Mononuclear cell (primary cell): ENCODE data around the gene KCNJ18. TPM values are rescaled to one million over a fixed set of nuclear protein-coding genes. Genes with fewer than 3 reads are reported as not detected.
"Not testable (repeated sequence)": the region's sequence is repeated elsewhere in the genome, so short reads cannot be mapped to it uniquely, and the experiment has no call there.

ENCODE experiments used
- H3K27me3 ChIP-seq: 2 replicates; pipeline ENCODE4 v1.6.0; 2011; ENCODE audit warnings: low read length, control low read depth; ENCODE audit not compliant: insufficient read depth
- H3K4me1 ChIP-seq: 2 replicates; pipeline ENCODE4 v1.5.1; 2011; ENCODE audit warnings: mild to moderate bottlenecking, low read length, control low read depth; ENCODE audit not compliant: insufficient read depth
- H3K4me3 ChIP-seq: 2 replicates; pipeline ENCODE4 v1.5.1; 2011; ENCODE audit warnings: mild to moderate bottlenecking, low read length, moderate library complexity
- H3K9me3 ChIP-seq: 2 replicates; pipeline ENCODE4 v1.5.1; 2011; ENCODE audit warnings: low read depth, mild to moderate bottlenecking, control low read depth, low read length
- total RNA-seq: library from RNA; depleted of rRNA; stranded (reverse); fragments of >200 nt; gene quantifications from one replicate; pipeline ENCODE4 v1.2.3, GENCODE V29; 2012

The KCNJ18 gene
- total RNA-seq, 1 donor = not detected

GRCh38 chr17:21678393-21679081 lies 13.8 kb upstream of the KCNJ18 start:
- no peak overlapping the region for H3K4me3 ChIP-seq
- H3K4me1 ChIP-seq = no peaks in the 10 kb centered on the region
- no peaks in the 10 kb centered on the region for H3K27me3 ChIP-seq
- no peaks in the 10 kb centered on the region for H3K9me3 ChIP-seq

- no peaks in the 10 kb centered on the region for H3K27me3 ChIP-seq
- no peak overlapping the region for H3K4me3 ChIP-seq
- H3K9me3 ChIP-seq = no peaks in the 10 kb centered on the region
- no peaks in the 10 kb centered on the region for H3K4me1 ChIP-seq
Observed at GRCh38 chr17:21679256-21680146, 12.8 kb upstream of the KCNJ18 start.

DNA sequence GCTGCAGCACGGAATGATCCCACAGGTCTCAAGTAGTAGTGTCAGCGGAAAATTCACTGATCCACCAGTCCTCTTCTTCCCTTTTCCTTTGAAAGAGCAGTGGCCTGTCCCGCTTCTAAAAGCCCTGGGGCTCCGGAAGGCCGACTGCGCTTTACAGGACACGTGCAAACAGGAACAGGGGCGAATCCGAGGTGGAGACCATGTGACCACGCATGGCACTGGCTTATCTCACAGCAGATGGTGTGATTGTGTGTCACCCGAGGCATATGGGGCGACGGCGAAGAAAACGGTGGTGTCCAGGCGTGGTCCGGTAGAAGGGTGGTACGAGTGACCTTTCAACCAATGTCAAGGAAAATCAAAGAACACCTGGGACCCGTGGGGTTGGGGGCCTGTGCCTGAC lies 12.0 kb upstream of the KCNJ18 start:
- H3K4me3 ChIP-seq = no peak overlapping the region
- no peaks in the 10 kb centered on the region for H3K27me3 ChIP-seq
- no peaks in the 10 kb centered on the region for H3K9me3 ChIP-seq

GRCh38 chr17:21680850-21681351 lies 11.4 kb upstream of the KCNJ18 start:
- not testable (repeated sequence) for H3K27me3 ChIP-seq, H3K4me3 ChIP-seq, H3K9me3 ChIP-seq, H3K4me1 ChIP-seq

More for the DNA sequence above, 12.0 kb upstream of the KCNJ18 start:
- H3K4me1 ChIP-seq = no peaks in the 10 kb centered on the region

DNA sequence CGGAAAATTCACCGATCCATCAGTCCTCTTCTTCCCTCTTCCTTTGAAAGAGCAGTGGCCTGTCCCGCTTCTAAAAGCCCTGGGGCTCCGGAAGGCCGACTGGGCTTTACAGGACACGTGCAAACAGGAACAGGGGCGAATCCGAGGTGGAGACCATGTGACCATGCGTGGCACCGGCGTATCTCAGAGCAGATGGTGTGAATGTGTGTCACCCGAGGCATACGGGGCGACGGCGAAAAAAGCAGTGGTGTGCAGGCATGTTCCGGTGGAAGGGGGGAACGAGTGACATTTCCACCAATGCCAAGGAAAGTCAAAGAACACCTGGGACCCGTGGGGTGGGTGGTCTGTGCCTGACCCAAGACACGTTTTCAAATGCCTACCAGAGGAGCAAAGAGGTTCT lies 10.7 kb upstream of the KCNJ18 start:
- not testable (repeated sequence) for H3K4me1 ChIP-seq, H3K27me3 ChIP-seq, H3K4me3 ChIP-seq, H3K9me3 ChIP-seq

DNA sequence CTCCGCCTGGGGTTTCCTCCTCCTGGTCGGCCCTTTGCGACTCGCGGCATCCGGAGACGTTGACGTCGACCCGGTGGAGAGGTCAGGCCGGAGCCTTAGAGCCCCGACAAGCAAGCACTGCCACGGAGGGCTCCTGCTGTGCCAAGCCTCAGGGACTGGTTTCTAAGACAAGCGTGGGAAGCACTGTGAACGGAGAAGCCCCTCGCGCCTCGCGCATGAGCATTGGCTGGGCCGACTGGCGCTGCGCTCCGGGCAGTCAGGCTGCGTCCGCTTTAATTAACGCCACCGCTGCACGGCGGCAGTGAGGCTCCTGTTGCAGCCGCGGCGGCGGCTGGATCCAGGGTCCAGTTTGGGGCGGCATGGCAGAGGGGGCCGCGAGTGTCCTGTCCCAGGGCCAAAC lies 10.2 kb upstream of the KCNJ18 start:
- not testable (repeated sequence) for H3K9me3 ChIP-seq, H3K27me3 ChIP-seq, H3K4me3 ChIP-seq, H3K4me1 ChIP-seq

GRCh38 chr17:21683142-21683712 lies 9.1 kb upstream of the KCNJ18 start:
- not testable (repeated sequence) for H3K4me1 ChIP-seq, H3K27me3 ChIP-seq, H3K4me3 ChIP-seq, H3K9me3 ChIP-seq

DNA sequence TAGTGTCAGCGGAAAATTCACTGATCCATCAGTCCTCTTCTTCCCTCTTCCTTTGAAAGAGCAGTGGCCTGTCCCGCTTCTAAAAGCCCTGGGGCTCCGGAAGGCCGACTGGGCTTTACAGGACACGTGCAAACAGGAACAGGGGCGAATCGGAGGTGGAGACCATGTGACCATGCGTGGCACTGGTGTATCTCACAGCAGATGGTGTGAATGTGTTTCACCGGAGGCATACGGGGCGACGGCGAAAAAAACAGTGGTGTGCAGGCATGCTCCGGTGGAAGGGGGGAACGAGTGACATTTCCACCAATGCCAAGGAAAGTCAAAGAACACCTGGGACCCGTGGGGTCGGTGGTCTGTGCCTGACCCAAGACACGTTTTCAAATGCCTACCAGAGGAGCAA lies 8.4 kb upstream of the KCNJ18 start:
- H3K4me3 ChIP-seq, H3K27me3 ChIP-seq, H3K4me1 ChIP-seq, H3K9me3 ChIP-seq: not testable (repeated sequence)

- not testable (repeated sequence) for H3K4me3 ChIP-seq, H3K27me3 ChIP-seq, H3K4me1 ChIP-seq, H3K9me3 ChIP-seq
Observed at GRCh38 chr17:21684384-21684783, 7.9 kb upstream of the KCNJ18 start.

DNA sequence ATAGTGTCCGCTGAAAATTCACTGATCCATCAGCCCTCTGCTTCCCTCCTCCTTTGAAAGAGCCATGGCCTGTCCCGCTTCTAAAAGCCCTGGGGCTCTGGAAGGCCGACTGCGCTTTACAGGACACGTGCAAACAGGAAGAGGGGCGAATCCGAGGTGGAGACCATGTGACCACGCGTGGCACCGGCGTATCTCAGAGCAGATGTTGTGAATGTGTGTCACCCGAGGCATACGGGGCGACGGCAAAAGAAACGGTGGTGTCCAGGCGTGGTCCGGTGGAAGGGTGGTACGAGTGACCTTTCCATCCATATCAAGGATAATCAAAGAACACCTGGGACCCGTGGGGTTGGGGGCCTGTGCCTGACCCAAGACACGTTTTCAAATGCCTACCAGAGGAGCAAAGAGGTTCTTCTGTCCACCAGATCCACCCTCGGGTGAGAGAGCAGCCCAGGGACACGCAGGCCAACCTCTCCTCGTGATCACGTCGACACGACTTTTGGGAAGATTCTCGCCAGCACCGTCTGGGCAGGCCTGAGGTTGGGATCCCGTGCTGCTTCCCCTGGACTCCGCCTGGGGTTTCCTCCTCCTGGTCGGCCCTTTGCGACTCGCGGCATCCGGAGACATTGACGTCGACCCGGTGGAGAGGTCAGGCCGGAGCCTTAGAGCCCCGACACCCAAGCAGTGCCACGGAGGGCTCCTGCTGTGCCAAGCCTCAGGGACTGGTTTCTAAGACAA lies 7.1 kb upstream of the KCNJ18 start:
- not testable (repeated sequence) for H3K27me3 ChIP-seq, H3K4me1 ChIP-seq, H3K4me3 ChIP-seq, H3K9me3 ChIP-seq

DNA sequence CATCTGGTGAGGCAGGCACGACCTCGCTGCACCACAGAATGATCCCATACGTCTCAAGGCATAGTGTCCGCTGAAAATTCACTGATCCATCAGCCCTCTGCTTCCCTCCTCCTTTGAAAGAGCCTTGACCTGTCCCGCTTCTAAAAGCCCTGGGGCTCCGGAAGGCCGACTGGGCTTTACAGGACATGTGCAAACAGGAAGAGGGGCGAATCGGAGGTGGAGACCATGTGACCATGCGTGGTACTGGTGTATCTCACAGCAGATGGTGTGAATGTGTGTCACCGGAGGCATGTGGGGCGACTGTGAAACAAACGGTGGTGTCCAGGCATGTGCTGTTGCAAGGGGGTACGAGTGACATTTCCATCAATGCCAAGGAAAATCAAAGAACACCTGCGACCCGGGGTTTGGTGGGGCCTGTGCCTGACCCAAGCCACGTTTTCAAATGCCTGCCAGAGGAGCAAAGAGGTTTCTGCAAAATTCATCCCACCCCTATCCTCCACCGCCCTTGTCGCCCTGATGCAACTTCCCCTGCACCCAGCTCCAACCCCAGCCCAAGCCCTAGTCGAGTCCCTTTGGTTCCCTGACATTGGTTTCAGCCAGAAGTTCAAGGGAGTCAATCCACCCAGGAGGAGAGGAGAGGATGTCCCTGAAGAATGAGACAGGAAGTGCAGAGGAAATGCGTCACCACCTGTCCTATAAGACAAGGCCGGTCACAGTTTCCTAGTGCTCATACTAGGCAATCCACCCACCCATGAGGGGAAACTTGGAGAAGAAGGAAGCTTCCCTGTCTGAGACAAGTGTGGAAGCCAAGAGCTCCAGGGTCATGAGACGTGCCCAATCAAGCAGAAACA lies 5.9 kb upstream of the KCNJ18 start:
- no peaks in the 10 kb centered on the region for H3K9me3 ChIP-seq
- no peaks in the 10 kb centered on the region for H3K27me3 ChIP-seq
- no peaks in the 10 kb centered on the region for H3K4me1 ChIP-seq
- H3K4me3 ChIP-seq = no peak overlapping the region

DNA sequence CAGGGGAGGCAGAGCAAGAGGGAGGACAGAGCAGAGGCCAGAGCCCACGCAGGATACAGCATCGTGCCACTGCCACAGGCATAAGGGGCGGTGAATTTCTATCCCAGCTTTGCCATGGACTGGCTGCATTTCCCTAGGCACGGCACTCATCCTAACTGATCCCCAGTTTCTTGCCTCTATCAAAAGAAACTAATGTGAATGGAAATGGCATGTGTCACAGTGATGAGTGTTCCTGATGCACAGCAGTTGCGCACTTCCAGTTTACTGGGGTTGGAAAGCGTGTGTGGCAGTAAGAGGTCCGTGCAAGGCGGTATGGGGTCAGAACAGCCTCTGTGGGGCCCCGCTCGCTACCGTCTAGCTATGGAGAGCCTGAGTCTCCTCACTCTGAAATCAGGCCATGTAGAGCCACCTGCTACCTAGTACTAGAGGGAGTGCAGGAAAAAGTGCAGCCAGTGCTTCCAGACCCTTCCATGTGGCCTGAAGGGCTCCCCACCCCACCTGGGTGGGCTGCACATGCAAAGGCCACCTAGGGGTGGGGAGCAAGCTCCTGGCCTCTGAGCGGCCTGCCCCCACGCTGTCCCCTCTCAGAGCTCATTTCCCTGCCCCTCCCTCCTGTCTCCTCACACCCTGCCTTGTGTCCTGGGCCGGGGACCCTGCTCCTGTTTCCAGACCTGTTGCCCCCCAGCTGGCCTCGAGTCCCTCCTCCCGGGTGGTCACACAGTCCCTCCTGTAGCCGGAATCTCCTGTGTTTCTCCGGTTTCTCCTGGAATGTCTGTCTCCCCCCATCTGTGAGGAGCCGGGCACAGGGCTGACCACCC lies 5.0 kb upstream of the KCNJ18 start:
- Histone ChIP-seq H3K4me3 (no peak overlapping the region), H3K4me1 (no peaks in the 10 kb centered on the region), H3K27me3 (no peaks in the 10 kb centered on the region), H3K9me3 (no peaks in the 10 kb centered on the region)

- no peak overlapping the region for H3K4me3 ChIP-seq
- H3K27me3 ChIP-seq = no peaks in the 10 kb centered on the region
Observed at GRCh38 chr17:21688293-21688949, 3.9 kb upstream of the KCNJ18 start.

More at GRCh38 chr17:21688293-21688949, 3.9 kb upstream of the KCNJ18 start:
- no peaks in the 10 kb centered on the region for H3K4me1 ChIP-seq
- H3K9me3 ChIP-seq = no peaks in the 10 kb centered on the region
